NCI-H460 (cell line): ENCODE results near the gene CREG1. TPM values are rescaled to one million over a fixed set of nuclear protein-coding genes. Genes with fewer than 3 reads are reported as not detected.

Source experiments
- DNase-seq: peaks from one replicate; pipeline ENCODE4 v3.0.0-alpha.2; 2016; ENCODE audit warnings: low read depth; ENCODE audit errors: extremely low read depth
- total RNA-seq: library from RNA; depleted of rRNA; stranded (reverse); fragments of >200 nt; shearing (Covaris generic); gene quantifications from 2 replicates; pipeline ENCODE4 v1.2.3, GENCODE V29; 2014; rRNA removed

Gene CREG1
- total RNA-seq, 1 experiment from 2014 or later, result 419 TPM

GRCh38 chr1:167509587-167509986 is 44.0 kb downstream of the CREG1 start:
- no peak for DNase-seq

- no peak for DNase-seq
Measured at GRCh38 chr1:167507719-167508118, 45.8 kb downstream of the CREG1 start.

DNA sequence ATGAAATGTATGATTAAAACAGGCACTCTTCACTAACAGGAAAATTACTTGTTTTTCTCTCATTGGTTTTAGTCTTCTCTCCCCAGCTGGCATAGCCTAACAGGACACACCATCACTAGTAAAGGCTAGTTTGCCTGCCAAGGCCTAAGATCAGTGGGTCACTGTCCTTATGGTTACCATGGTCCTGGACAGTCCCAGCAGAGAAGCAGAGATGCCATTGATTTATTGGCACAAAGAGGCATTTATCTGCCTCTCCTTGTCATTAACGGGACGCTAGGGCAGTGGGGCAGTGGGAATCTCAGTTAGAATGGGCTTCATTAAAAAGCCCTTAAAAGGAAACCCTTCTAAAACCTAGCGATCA is 49.1 kb downstream of the CREG1 start:
- DNase-seq, result no peak

- DNase-seq, result no peak
Measured at GRCh38 chr1:167503626-167504466, 49.7 kb downstream of the CREG1 start.

GRCh38 chr1:167502719-167503462 is 50.7 kb downstream of the CREG1 start:
- DNase-seq, result no peak

GRCh38 chr1:167502192-167502551 is 51.4 kb downstream of the CREG1 start:
- DNase-seq, result no peak

GRCh38 chr1:167501515-167502191 is 51.9 kb downstream of the CREG1 start:
- no peak for DNase-seq

DNA sequence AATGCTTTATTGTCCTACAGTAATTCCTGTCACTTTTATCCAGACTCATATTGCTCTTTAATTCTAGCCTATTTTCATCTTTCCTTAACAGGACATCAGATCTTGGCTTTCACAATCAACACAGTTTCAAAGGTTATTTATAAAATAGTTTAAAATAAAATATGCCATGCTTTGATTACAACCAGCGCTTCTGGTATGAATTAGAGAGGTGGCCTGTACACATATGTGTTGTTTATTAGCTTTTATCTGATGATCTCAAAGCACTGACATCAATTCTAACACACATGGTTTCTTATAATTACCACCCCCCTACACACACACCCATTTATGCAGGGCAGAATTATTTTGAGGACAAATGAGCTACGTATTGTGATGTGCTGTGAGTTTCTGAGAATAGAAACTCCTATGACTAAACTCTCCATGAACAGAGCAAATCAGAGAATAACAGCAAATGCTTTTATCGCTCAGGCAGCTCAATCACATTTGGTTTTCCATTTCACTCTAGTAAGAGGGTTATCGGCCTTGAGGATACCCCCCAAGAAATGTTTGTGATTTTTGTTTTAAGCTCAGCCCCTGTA is 53.2 kb downstream of the CREG1 start:
- DNase-seq, result no peak

DNA sequence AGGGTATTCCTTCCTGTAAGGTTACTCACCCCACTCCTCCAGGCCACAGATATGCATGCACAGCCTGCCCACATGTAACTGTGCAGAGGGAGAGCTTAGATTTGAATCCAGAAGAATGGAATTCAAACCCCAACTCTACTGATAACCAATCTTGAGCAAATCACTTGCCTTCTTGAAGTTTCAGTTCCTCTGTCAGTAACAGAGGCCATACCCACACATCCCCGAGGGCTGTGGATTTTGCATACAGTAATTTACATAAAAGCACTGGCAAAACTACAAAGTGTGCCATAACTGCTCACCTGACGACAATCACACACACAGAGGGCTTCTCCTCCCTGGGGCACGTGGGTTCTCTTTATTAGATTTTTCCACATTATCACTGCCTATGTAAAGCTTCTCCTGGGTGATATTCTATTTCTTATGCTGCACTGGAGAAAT is 53.9 kb downstream of the CREG1 start:
- no peak for DNase-seq

DNA sequence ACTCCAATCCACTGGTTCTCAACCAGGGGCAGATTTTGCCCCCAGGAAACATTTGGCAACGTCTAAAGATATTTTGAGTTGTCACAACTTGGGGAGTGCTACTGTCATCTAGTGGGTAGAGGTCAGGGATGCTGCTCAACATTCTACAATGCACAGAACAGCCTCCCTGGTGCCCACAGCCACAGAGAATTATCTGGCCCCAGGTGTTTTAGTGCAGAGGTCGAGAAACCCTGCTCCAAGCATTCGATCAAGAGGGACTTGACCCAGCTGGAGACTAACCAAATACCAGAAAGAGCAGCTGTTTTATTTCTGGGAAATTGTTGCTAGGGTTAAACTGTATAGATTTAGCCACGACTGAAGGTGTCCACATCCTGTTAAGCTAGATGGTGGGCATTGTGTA is 54.5 kb downstream of the CREG1 start:
- DNase-seq, result no peak

- no peak for DNase-seq
Measured at GRCh38 chr1:167496797-167497619, 56.6 kb downstream of the CREG1 start.

GRCh38 chr1:167493372-167493771 is 60.2 kb downstream of the CREG1 start:
- DNase-seq, result no peak

- no peak for DNase-seq
Measured at GRCh38 chr1:167492481-167492910, 61.1 kb downstream of the CREG1 start.

DNA sequence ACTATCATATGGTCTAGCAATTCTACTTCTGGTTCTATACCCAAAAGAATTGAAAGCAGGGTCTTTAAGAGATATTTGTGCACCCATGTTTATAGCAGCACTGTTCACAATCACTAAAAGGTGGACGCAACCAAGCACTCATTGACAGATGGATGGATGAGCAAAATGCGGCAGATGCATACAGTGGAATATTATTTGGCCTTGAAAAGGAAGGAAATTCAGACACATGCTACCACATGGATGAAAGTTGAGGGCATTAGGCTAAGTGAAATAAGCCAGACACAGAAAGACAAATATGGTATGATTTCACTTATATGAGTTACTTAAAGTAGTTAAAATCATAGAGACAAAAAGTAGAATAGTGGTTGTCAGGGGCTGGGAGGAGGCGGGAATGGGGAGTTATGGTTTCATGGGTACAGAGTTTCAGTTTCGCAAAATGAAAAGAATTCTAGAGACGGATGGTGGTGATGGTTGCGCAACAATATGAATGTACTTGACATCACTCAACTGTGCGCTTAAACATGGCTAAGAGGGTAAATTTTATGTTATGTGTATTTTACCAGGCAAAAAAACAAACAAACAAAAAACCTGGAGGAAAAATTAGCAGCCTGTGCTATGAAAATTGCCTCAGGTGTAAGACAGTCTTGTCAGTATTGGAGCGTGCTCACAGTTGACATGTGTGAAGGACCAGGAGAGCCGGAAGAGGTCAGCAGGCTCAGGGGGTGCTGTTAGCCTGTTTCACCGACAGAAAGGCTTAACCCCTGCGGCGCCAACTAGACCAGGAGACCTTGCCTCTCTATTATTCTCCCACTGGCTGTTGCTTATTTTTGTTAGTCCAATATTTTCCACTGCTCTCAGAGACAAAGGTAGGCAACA is 61.7 kb downstream of the CREG1 start:
- DNase-seq, result no peak

Other genes starting within 250 kb of the CREG1 start
- gene CD247, start 35.2 kb downstream of the CREG1 start, total RNA-seq, result 0.47 TPM in 1 of 2 replicates, not detected in the other
- gene RCSD1, start 76.5 kb upstream of the CREG1 start, total RNA-seq, result not detected in 2 replicates
- gene MPZL1, start 168.2 kb upstream of the CREG1 start, total RNA-seq, result 103 and 106 TPM in 2 replicates